HL-60 (cell line): ENCODE data around the gene TPBGL.

Source experiments
- GABPA ChIP-seq: IDR thresholded peaks from 2 replicates; pipeline ENCODE4 v1.6.1; 2012; ENCODE audit warnings: low read depth
- POLR2AphosphoS5 ChIP-seq: IDR thresholded peaks from 2 replicates; pipeline ENCODE4 v1.6.1; 2012; ENCODE audit warnings: low read depth
- REST ChIP-seq: IDR thresholded peaks from 2 replicates; pipeline ENCODE4 v1.6.1; 2012; ENCODE audit warnings: low read depth; ENCODE audit not compliant: insufficient replicate concordance
- TF ChIP-seq, protein P1 (sequence below): IDR thresholded peaks from one replicate; pipeline ENCODE4 v1.5.1; 2011; ENCODE audit warnings: low read length, control low read depth, inconsistent platforms; ENCODE audit not compliant: insufficient read depth

GRCh38 chr11:75200531-75200930, 40.0 kb upstream of the TPBGL start:
- TF ChIP-seq, protein P1, sequence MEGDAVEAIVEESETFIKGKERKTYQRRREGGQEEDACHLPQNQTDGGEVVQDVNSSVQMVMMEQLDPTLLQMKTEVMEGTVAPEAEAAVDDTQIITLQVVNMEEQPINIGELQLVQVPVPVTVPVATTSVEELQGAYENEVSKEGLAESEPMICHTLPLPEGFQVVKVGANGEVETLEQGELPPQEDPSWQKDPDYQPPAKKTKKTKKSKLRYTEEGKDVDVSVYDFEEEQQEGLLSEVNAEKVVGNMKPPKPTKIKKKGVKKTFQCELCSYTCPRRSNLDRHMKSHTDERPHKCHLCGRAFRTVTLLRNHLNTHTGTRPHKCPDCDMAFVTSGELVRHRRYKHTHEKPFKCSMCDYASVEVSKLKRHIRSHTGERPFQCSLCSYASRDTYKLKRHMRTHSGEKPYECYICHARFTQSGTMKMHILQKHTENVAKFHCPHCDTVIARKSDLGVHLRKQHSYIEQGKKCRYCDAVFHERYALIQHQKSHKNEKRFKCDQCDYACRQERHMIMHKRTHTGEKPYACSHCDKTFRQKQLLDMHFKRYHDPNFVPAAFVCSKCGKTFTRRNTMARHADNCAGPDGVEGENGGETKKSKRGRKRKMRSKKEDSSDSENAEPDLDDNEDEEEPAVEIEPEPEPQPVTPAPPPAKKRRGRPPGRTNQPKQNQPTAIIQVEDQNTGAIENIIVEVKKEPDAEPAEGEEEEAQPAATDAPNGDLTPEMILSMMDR: no peak
- TF ChIP-seq REST (no peak), POLR2AphosphoS5 (no peak), GABPA (no peak)
